Hippocampal formation (tissue), 2 donors: ENCODE data around the gene VAT1.
"Not testable (repeated sequence)": the region's sequence is repeated elsewhere in the genome, so short reads cannot be mapped to it uniquely, and the experiment has no call there.

ENCODE experiments used
- DNase-seq, 2 donors: peaks; one replicate each; lab custom pipeline; 2025; lab: John Stamatoyannopoulos, UW

Gene VAT1

GRCh38 chr17:42973323-42973722, 48.9 kb downstream of the VAT1 start:
- DNase-seq = not testable (repeated sequence)

- no peak for DNase-seq
Observed at GRCh38 chr17:42971589-42971988, 50.6 kb downstream of the VAT1 start.

- no peak for DNase-seq
Observed at GRCh38 chr17:42969001-42969581, 53.1 kb downstream of the VAT1 start.

- DNase-seq = no peak
Observed at GRCh38 chr17:42967925-42968324, 54.3 kb downstream of the VAT1 start.
